Activated CD4-positive, alpha-beta T cell treated with anti-CD3 and anti-CD28 coated beads, Interleukin-2, Interleukin-4, amounts not matched to agents 100 ng/mL and 50 ng/mL, durations not matched to agents 16 hours and 8 hours (primary cell): ENCODE results near the gene CDK14.

ENCODE experiments used
- DNase-seq: peaks from one replicate; pipeline ENCODE4 v3.0.0-alpha.2; 2020; ENCODE audit warnings: low spot score

The CDK14 gene

GRCh38 chr7:91019686-91020385 is 423.7 kb downstream of the CDK14 start:
- DNase-seq: no peak

- DNase-seq: no peak
These were observed 424.7 kb downstream of the CDK14 start for GRCh38 chr7:91020636-91021385.

- DNase-seq: no peak
These were observed 425.8 kb downstream of the CDK14 start for GRCh38 chr7:91021956-91022355.

GRCh38 chr7:91025906-91026390 is 429.8 kb downstream of the CDK14 start:
- no peak for DNase-seq

GRCh38 chr7:91029688-91030087 is 433.6 kb downstream of the CDK14 start:
- DNase-seq: no peak

GRCh38 chr7:91030680-91031380 is 434.7 kb downstream of the CDK14 start:
- no peak for DNase-seq

- no peak for DNase-seq
These were observed 435.6 kb downstream of the CDK14 start for GRCh38 chr7:91031757-91032156.

GRCh38 chr7:91033574-91033973 is 437.5 kb downstream of the CDK14 start:
- DNase-seq: no peak

- peak; percentile 22 for DNase-seq
These were observed 438.6 kb downstream of the CDK14 start for GRCh38 chr7:91034459-91035368.

GRCh38 chr7:91039033-91039432 is 442.9 kb downstream of the CDK14 start:
- no peak for DNase-seq

- DNase-seq: no peak
These were observed 445.0 kb downstream of the CDK14 start for GRCh38 chr7:91041141-91041540.

- no peak for DNase-seq
These were observed 445.9 kb downstream of the CDK14 start for GRCh38 chr7:91041901-91042484.

- DNase-seq: no peak
These were observed 447.1 kb downstream of the CDK14 start for GRCh38 chr7:91043186-91043585.

GRCh38 chr7:91043924-91044645 is 448.0 kb downstream of the CDK14 start:
- no peak for DNase-seq

- DNase-seq: no peak
These were observed 449.5 kb downstream of the CDK14 start for GRCh38 chr7:91045606-91046005.

GRCh38 chr7:91046322-91047089 is 450.4 kb downstream of the CDK14 start:
- no peak for DNase-seq

GRCh38 chr7:91047636-91048035 is 451.5 kb downstream of the CDK14 start:
- no peak for DNase-seq

- no peak for DNase-seq
These were observed 454.6 kb downstream of the CDK14 start for GRCh38 chr7:91050677-91051076.

- DNase-seq: no peak
These were observed 455.8 kb downstream of the CDK14 start for GRCh38 chr7:91051966-91052365.

- DNase-seq: no peak
These were observed 458.3 kb downstream of the CDK14 start for GRCh38 chr7:91054374-91054773.
